ENCODE data around the gene ANKS3.

GRCh38 chr16:4687416-4687815 is 46.7 kb downstream of the ANKS3 start:
- TF ChIP-seq CTCF (conservative IDR thresholded peaks at IDR 0.05), result no peak
- no peak for TF ChIP-seq ZFX (IDR thresholded peaks at IDR 0.05)

Data from C4-2B (cell line).